ENCODE measurements around the gene NUP153.

- TF ChIP-seq, protein P1, sequence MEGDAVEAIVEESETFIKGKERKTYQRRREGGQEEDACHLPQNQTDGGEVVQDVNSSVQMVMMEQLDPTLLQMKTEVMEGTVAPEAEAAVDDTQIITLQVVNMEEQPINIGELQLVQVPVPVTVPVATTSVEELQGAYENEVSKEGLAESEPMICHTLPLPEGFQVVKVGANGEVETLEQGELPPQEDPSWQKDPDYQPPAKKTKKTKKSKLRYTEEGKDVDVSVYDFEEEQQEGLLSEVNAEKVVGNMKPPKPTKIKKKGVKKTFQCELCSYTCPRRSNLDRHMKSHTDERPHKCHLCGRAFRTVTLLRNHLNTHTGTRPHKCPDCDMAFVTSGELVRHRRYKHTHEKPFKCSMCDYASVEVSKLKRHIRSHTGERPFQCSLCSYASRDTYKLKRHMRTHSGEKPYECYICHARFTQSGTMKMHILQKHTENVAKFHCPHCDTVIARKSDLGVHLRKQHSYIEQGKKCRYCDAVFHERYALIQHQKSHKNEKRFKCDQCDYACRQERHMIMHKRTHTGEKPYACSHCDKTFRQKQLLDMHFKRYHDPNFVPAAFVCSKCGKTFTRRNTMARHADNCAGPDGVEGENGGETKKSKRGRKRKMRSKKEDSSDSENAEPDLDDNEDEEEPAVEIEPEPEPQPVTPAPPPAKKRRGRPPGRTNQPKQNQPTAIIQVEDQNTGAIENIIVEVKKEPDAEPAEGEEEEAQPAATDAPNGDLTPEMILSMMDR (IDR thresholded peaks at IDR 0.05) = no peak
- TF ChIP-seq EP300 (IDR thresholded peaks at IDR 0.05) = no peak
- TF ChIP-seq POLR2AphosphoS5 (IDR thresholded peaks at IDR 0.05) = no peak
- TF ChIP-seq POLR2A (IDR thresholded peaks at IDR 0.05) = no peak
Observed at GRCh38 chr6:17612048-17612447, 94.7 kb downstream of the NUP153 start.

All from sigmoid colon (tissue), 4 donors.